ENCODE measurements around the gene KIF4B. TPM values are rescaled to one million over a fixed set of nuclear protein-coding genes. Genes with fewer than 3 reads are reported as not detected.

Gene KIF4B
- total RNA-seq, result not detected

- intact Hi-C loops (cut with DNase I), result no loop called here
- DNase-seq (ENCODE audit: low spot score in 2 of 2), result no peak
- Histone ChIP-seq H3K27ac (no peak within 1 kb of the TSS), H3K36me3 (no peaks in the 10 kb centered on the region), H3K4me3 (no peak within 1 kb of the TSS), H3K27me3 (no peaks in the 10 kb centered on the region), H3K4me1 (no peaks in the 10 kb centered on the region), H3K9me3 (no peaks in the 10 kb centered on the region)
- no peak for TF ChIP-seq CTCF (IDR thresholded peaks at IDR 0.05)
These were observed at the start of gene KIF4B for GRCh38 chr5:155013526-155013925. KIF4B (plus strand) TSS chr5:155013755; CDS start chr5:155013860, 105 bp downstream.

GRCh38 chr5:154966081-154966841 is 47.3 kb upstream of the KIF4B start:
- Histone ChIP-seq H3K4me1 (no peaks in the 10 kb centered on the region), H3K9me3 (no peaks in the 10 kb centered on the region), H3K36me3 (peaks cover 23 to 49% of the 10 kb centered on the region in 2 donors), H3K27ac (no peak overlapping the region), H3K4me3 (no peak overlapping the region), H3K27me3 (no peaks in the 10 kb centered on the region)
- intact Hi-C loops (cut with DNase I), result no loop called here
- TF ChIP-seq CTCF (IDR thresholded peaks at IDR 0.05), result no peak
- no peak for DNase-seq (ENCODE audit: low spot score in 2 of 2)

GRCh38 chr5:154966874-154967273 is 46.7 kb upstream of the KIF4B start:
- Histone ChIP-seq H3K27ac (no peak overlapping the region), H3K36me3 (peaks cover 19 to 43% of the 10 kb centered on the region in 2 donors), H3K4me3 (no peak overlapping the region), H3K9me3 (no peaks in the 10 kb centered on the region), H3K4me1 (no peaks in the 10 kb centered on the region), H3K27me3 (no peaks in the 10 kb centered on the region)
- intact Hi-C loops (cut with DNase I), result no loop called here
- no peak for DNase-seq (ENCODE audit: low spot score in 2 of 2)
- no peak for TF ChIP-seq CTCF (IDR thresholded peaks at IDR 0.05)

- intact Hi-C loops (cut with DNase I), result no loop called here
- H3K27me3 ChIP-seq, result no peaks in the 10 kb centered on the region
These were observed 46.0 kb upstream of the KIF4B start for GRCh38 chr5:154967421-154968024.

GRCh38 chr5:154968953-154969352 is 44.6 kb upstream of the KIF4B start:
- peaks cover 11 to 31% of the 10 kb centered on the region in 2 donors for H3K36me3 ChIP-seq
- no peak overlapping the region for H3K27ac ChIP-seq
- no peak for TF ChIP-seq CTCF (IDR thresholded peaks at IDR 0.05)
- no peaks in the 10 kb centered on the region for H3K4me1 ChIP-seq
- no peak overlapping the region for H3K4me3 ChIP-seq
- no peaks in the 10 kb centered on the region for H3K9me3 ChIP-seq
- H3K27me3 ChIP-seq, result no peaks in the 10 kb centered on the region
- intact Hi-C loops (cut with DNase I), result no loop called here
- no peak for DNase-seq (ENCODE audit: low spot score in 2 of 2)

More at GRCh38 chr5:154967421-154968024, 46.0 kb upstream of the KIF4B start:
- peak in 1 of 3 experiments; percentile 22 for TF ChIP-seq CTCF (IDR thresholded peaks at IDR 0.05)
- Histone ChIP-seq H3K36me3 (peaks cover 19 to 36% of the 10 kb centered on the region in 2 donors), H3K9me3 (no peaks in the 10 kb centered on the region), H3K27ac (no peak overlapping the region), H3K4me1 (no peaks in the 10 kb centered on the region), H3K4me3 (no peak overlapping the region)
- no peak for DNase-seq (ENCODE audit: low spot score in 2 of 2)

Data from ascending aorta (tissue), 2 donors.